H1 (cell line): ENCODE data around the gene GPC1. TPM values are rescaled to one million over a fixed set of nuclear protein-coding genes. Genes with fewer than 3 reads are reported as not detected.

Source experiments
- CREB1 ChIP-seq: IDR thresholded peaks from 2 replicates; pipeline ENCODE4 v1.6.1; 2012; ENCODE audit warnings: inconsistent platforms
- EP300 ChIP-seq, 2 experiments: IDR thresholded peaks; 1 replicate in 1 of 2; 2 replicates in 1 of 2; pipeline ENCODE4 v1.6.1; 2011 to 2012; ENCODE audit warnings: low read depth in 2 of 2, low read length in 2 of 2, mild to moderate bottlenecking in 2 of 2, borderline replicate concordance in 1 of 2, inconsistent platforms in 1 of 2, moderate library complexity in 1 of 2
- polyA plus RNA-seq, 7 experiments: library from polyadenylated mRNA; depleted of rRNA in 3 of 7; stranded (reverse) in 5 of 7; unstranded in 2 of 7; fragments of >200 nt in 5 of 7; fragments of 200-250 nt in 2 of 7; gene quantifications; 1 replicate in 5 of 7; 2 replicates in 1 of 7; 4 replicates in 1 of 7; pipeline versions ENCODE4 v1.2.1 to v1.2.3, GENCODE V29; 2011 to 2013; ENCODE audit warnings: missing spikeins in 2 of 7, mixed read lengths in 2 of 7
- total RNA-seq: library from RNA; stranded (reverse); fragmentation: NEBNext Ultra II Directional; extraction: Animal tissue kit (Norgen Biotek cat#: 25700); gene quantifications from 2 replicates; pipeline ENCODE4 v1.2.1, GENCODE V29; 2021
- TF ChIP-seq, protein P1 (sequence below): fragments of 300-600 bp; sonication (generic); IDR thresholded peaks from 2 replicates; pipeline ENCODE4 v1.7.1; 2012; ENCODE audit warnings: low read length, moderate library complexity, mild to moderate bottlenecking, inconsistent platforms; ENCODE audit not compliant: insufficient replicate concordance
- TF ChIP-seq, protein P2 (sequence below): IDR thresholded peaks from 2 replicates; pipeline ENCODE4 v1.6.1; 2012; ENCODE audit warnings: low read length, inconsistent platforms

GPC1 gene
- total and polyA plus RNA-seq, 2 of the 8 experiments (the other 6 are each of a cell fraction or from before 2014, with no cell fraction given) = 21.9 to 28.3 TPM

GRCh38 chr2:240443891-240444301 lies 8.4 kb downstream of the GPC1 start (continued):
- TF ChIP-seq, protein P1, sequence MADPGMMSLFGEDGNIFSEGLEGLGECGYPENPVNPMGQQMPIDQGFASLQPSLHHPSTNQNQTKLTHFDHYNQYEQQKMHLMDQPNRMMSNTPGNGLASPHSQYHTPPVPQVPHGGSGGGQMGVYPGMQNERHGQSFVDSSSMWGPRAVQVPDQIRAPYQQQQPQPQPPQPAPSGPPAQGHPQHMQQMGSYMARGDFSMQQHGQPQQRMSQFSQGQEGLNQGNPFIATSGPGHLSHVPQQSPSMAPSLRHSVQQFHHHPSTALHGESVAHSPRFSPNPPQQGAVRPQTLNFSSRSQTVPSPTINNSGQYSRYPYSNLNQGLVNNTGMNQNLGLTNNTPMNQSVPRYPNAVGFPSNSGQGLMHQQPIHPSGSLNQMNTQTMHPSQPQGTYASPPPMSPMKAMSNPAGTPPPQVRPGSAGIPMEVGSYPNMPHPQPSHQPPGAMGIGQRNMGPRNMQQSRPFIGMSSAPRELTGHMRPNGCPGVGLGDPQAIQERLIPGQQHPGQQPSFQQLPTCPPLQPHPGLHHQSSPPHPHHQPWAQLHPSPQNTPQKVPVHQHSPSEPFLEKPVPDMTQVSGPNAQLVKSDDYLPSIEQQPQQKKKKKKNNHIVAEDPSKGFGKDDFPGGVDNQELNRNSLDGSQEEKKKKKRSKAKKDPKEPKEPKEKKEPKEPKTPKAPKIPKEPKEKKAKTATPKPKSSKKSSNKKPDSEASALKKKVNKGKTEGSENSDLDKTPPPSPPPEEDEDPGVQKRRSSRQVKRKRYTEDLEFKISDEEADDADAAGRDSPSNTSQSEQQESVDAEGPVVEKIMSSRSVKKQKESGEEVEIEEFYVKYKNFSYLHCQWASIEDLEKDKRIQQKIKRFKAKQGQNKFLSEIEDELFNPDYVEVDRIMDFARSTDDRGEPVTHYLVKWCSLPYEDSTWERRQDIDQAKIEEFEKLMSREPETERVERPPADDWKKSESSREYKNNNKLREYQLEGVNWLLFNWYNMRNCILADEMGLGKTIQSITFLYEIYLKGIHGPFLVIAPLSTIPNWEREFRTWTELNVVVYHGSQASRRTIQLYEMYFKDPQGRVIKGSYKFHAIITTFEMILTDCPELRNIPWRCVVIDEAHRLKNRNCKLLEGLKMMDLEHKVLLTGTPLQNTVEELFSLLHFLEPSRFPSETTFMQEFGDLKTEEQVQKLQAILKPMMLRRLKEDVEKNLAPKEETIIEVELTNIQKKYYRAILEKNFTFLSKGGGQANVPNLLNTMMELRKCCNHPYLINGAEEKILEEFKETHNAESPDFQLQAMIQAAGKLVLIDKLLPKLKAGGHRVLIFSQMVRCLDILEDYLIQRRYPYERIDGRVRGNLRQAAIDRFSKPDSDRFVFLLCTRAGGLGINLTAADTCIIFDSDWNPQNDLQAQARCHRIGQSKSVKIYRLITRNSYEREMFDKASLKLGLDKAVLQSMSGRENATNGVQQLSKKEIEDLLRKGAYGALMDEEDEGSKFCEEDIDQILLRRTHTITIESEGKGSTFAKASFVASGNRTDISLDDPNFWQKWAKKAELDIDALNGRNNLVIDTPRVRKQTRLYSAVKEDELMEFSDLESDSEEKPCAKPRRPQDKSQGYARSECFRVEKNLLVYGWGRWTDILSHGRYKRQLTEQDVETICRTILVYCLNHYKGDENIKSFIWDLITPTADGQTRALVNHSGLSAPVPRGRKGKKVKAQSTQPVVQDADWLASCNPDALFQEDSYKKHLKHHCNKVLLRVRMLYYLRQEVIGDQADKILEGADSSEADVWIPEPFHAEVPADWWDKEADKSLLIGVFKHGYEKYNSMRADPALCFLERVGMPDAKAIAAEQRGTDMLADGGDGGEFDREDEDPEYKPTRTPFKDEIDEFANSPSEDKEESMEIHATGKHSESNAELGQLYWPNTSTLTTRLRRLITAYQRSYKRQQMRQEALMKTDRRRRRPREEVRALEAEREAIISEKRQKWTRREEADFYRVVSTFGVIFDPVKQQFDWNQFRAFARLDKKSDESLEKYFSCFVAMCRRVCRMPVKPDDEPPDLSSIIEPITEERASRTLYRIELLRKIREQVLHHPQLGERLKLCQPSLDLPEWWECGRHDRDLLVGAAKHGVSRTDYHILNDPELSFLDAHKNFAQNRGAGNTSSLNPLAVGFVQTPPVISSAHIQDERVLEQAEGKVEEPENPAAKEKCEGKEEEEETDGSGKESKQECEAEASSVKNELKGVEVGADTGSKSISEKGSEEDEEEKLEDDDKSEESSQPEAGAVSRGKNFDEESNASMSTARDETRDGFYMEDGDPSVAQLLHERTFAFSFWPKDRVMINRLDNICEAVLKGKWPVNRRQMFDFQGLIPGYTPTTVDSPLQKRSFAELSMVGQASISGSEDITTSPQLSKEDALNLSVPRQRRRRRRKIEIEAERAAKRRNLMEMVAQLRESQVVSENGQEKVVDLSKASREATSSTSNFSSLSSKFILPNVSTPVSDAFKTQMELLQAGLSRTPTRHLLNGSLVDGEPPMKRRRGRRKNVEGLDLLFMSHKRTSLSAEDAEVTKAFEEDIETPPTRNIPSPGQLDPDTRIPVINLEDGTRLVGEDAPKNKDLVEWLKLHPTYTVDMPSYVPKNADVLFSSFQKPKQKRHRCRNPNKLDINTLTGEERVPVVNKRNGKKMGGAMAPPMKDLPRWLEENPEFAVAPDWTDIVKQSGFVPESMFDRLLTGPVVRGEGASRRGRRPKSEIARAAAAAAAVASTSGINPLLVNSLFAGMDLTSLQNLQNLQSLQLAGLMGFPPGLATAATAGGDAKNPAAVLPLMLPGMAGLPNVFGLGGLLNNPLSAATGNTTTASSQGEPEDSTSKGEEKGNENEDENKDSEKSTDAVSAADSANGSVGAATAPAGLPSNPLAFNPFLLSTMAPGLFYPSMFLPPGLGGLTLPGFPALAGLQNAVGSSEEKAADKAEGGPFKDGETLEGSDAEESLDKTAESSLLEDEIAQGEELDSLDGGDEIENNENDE = no peak
- TF ChIP-seq, protein P2, sequence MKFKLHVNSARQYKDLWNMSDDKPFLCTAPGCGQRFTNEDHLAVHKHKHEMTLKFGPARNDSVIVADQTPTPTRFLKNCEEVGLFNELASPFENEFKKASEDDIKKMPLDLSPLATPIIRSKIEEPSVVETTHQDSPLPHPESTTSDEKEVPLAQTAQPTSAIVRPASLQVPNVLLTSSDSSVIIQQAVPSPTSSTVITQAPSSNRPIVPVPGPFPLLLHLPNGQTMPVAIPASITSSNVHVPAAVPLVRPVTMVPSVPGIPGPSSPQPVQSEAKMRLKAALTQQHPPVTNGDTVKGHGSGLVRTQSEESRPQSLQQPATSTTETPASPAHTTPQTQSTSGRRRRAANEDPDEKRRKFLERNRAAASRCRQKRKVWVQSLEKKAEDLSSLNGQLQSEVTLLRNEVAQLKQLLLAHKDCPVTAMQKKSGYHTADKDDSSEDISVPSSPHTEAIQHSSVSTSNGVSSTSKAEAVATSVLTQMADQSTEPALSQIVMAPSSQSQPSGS = no peak
- TF ChIP-seq EP300 (IDR thresholded peaks at IDR 0.05; ENCODE audit: borderline replicate concordance in 1 of 2, low read depth in 2 of 2, low read length in 2 of 2) (no peak), CREB1 (no peak)
- TF ChIP-seq, all 59 proteins: peak for 0
